ENCODE data around the gene CCDC92B. TPM values are rescaled to one million over a fixed set of nuclear protein-coding genes. Genes with fewer than 3 reads are reported as not detected.

Gene CCDC92B
- total and polyA plus RNA-seq, 2 of the 13 experiments (the other 11 are each of a cell fraction or from before 2014, with no cell fraction given) = not detected

- FAIRE-seq (no peak), DNase-seq (ENCODE audit: low spot score) (no peak), ATAC-seq (no peak)
- BruUV-seq (replicated peaks) = TSS peak; percentile 17
- Histone ChIP-seq H3K27me3 (ENCODE audit: control insufficient read depth in 1 of 2, insufficient read depth in 2 of 2, low read length in 2 of 2) (no peaks in the 10 kb centered on the region), H3K4me1 (ENCODE audit: insufficient read depth, low read length) (peaks cover 14% of the 10 kb centered on the region; the same call in 1 of the 2 replicates), H4K20me1 (ENCODE audit: insufficient read depth, low read length) (peaks cover 16% of the 10 kb centered on the region; the same call in 1 of the 2 replicates), H3K79me2 (ENCODE audit: insufficient read depth, low read length) (peaks cover 17% of the 10 kb centered on the region), H3K9me3 (ENCODE audit: low read length) (no peaks in the 10 kb centered on the region), H2AFZ (ENCODE audit: low read length) (no peak overlapping the region), H3K36me3 (replicated peaks in 1 of 2; ENCODE audit: control insufficient read depth in 1 of 2, insufficient read depth in 2 of 2, low read length in 2 of 2) (peaks cover 40 to 73% of the 10 kb centered on the region in 2 experiments), H3K4me3 (replicated peaks in 1 of 3; ENCODE audit: insufficient read depth in 1 of 3, low read depth in 2 of 3, low read length in 3 of 3) (no peak overlapping the region), H3K9ac (ENCODE audit: insufficient read depth, low read depth, low read length) (no peak overlapping the region), H3K27ac (ENCODE audit: extremely low read length, insufficient read depth, low read length) (no peak overlapping the region), H3K4me2 (ENCODE audit: low read depth, low read length) (no peak overlapping the region)
- ChIA-PET CTCF (ENCODE audit: low intra/inter-chr PET ratio, low total read pairs) (no interaction called here), POLR2A (interaction anchor here (2.4 kb wide), 1 partner anchor 9 kb away, joined by 11 read pairs; no protein-coding TSS in a partner anchor)
- TF ChIP-seq ZNF83 (CRISPR knock-in tag; IDR thresholded peaks at IDR 0.05; ENCODE audit: borderline replicate concordance) (no peak), AGO2 (optimal IDR thresholded peaks at IDR 0.05; ENCODE audit: low read depth, low read length) (peak; percentile 59), JUN (CRISPR knock-in tag; IDR thresholded peaks at IDR 0.05) (no peak), ATRX (CRISPR knock-in tag; IDR thresholded peaks at IDR 0.05; ENCODE audit: borderline replicate concordance) (no peak)
- intact Hi-C loops (cut with micrococcal nuclease; ENCODE audit: unreplicated experiment) = no loop called here
- WGBS (ENCODE audit: low lambda C conversion rate) = 99% methylated on average over 20 of the region's 41 CpGs
- in situ Hi-C loops (cut with HindIII; ENCODE audit: extremely low pct_ligation_motif_present, low pct_unique_long_range_greater_than_20kb) = no loop called here
Measured at GRCh38 chr17:2701161-2701995, 48.1 kb downstream of the CCDC92B start.

GRCh38 chr17:2700491-2701141 lies 48.8 kb downstream of the CCDC92B start:
- H3K9me3 ChIP-seq (ENCODE audit: low read length) = no peaks in the 10 kb centered on the region
- DNase-seq (ENCODE audit: low spot score) (no peak), FAIRE-seq (no peak), ATAC-seq (no peak)
- no peak overlapping the region for H2AFZ ChIP-seq (ENCODE audit: low read length)
- H3K4me1 ChIP-seq (ENCODE audit: insufficient read depth, low read length) = peaks cover 6% of the 10 kb centered on the region; the same call in 1 of the 2 replicates
- CTCF ChIA-PET (ENCODE audit: low intra/inter-chr PET ratio, low total read pairs) = no interaction called here
- BruUV-seq (replicated peaks) = no TSS peak
- intact Hi-C loops (cut with micrococcal nuclease; ENCODE audit: unreplicated experiment) = no loop called here
- H3K27ac ChIP-seq (ENCODE audit: extremely low read length, insufficient read depth, low read length) = no peak overlapping the region
- POLR2A ChIA-PET = interaction anchor here (2.4 kb wide), 1 partner anchor 10 kb away, joined by 11 read pairs; no protein-coding TSS in a partner anchor
- no peak overlapping the region for H3K4me2 ChIP-seq (ENCODE audit: low read depth, low read length)
- H3K9ac ChIP-seq (ENCODE audit: insufficient read depth, low read depth, low read length) = no peak overlapping the region
- no peaks in the 10 kb centered on the region for H3K27me3 ChIP-seq (ENCODE audit: control insufficient read depth in 1 of 2, insufficient read depth in 2 of 2, low read length in 2 of 2)
- H3K36me3 ChIP-seq (replicated peaks in 1 of 2; ENCODE audit: control insufficient read depth in 1 of 2, insufficient read depth in 2 of 2, low read length in 2 of 2) = peaks cover 46 to 77% of the 10 kb centered on the region in 2 experiments
- H3K4me3 ChIP-seq (replicated peaks in 1 of 3; ENCODE audit: insufficient read depth in 1 of 3, low read depth in 2 of 3, low read length in 3 of 3) = no peak overlapping the region
- H3K79me2 ChIP-seq (ENCODE audit: insufficient read depth, low read length) = peaks cover 11% of the 10 kb centered on the region
- H4K20me1 ChIP-seq (ENCODE audit: insufficient read depth, low read length) = peaks cover 10% of the 10 kb centered on the region; the same call in 1 of the 2 replicates
- 89% methylated on average over 11 of the region's 27 CpGs for WGBS (ENCODE audit: low lambda C conversion rate)
- in situ Hi-C loops (cut with HindIII; ENCODE audit: extremely low pct_ligation_motif_present, low pct_unique_long_range_greater_than_20kb) = no loop called here
- no peak for TF ChIP-seq ERF (CRISPR knock-in tag; IDR thresholded peaks at IDR 0.05)
- TF ChIP-seq ZNF547 (CRISPR knock-in tag; IDR thresholded peaks at IDR 0.05) = no peak
- no peak for TF ChIP-seq DR1 (CRISPR knock-in tag; IDR thresholded peaks at IDR 0.05)
- TF ChIP-seq ZSCAN21 (CRISPR knock-in tag; IDR thresholded peaks at IDR 0.05; ENCODE audit: borderline replicate concordance) = no peak
- TF ChIP-seq TARDBP (CRISPR knock-in tag; IDR thresholded peaks at IDR 0.05) = no peak
- TF ChIP-seq DRAP1 (CRISPR knock-in tag; IDR thresholded peaks at IDR 0.05) = no peak
- TF ChIP-seq CCAR2 (optimal IDR thresholded peaks at IDR 0.05; ENCODE audit: low read depth, low read length) = no peak
- no peak for TF ChIP-seq TAF1 (CRISPR knock-in tag; IDR thresholded peaks at IDR 0.05)
- TF ChIP-seq ATF3 (CRISPR knock-in tag; IDR thresholded peaks at IDR 0.05) = no peak
- TF ChIP-seq ZSCAN5A (CRISPR knock-in tag; IDR thresholded peaks at IDR 0.05; ENCODE audit: borderline replicate concordance) = no peak
- no peak for TF ChIP-seq HDAC1 (CRISPR knock-in tag; IDR thresholded peaks at IDR 0.05)
- TF ChIP-seq BHLHE40 (IDR thresholded peaks at IDR 0.05; ENCODE audit: low read length) = no peak
